T-helper 2 cell (primary cell): ENCODE data around the gene STK39.

Experiments used
- DNase-seq, 5 experiments: peaks; one replicate each; pipeline versions ENCODE4 v3.0.0 to v3.0.0-alpha.2; 2012 to 2022

The STK39 gene

GRCh38 chr2:167987026-167987425 is 260.4 kb downstream of the STK39 start:
- DNase-seq = no peak

GRCh38 chr2:167986223-167986622 is 261.2 kb downstream of the STK39 start:
- DNase-seq = no peak

DNA sequence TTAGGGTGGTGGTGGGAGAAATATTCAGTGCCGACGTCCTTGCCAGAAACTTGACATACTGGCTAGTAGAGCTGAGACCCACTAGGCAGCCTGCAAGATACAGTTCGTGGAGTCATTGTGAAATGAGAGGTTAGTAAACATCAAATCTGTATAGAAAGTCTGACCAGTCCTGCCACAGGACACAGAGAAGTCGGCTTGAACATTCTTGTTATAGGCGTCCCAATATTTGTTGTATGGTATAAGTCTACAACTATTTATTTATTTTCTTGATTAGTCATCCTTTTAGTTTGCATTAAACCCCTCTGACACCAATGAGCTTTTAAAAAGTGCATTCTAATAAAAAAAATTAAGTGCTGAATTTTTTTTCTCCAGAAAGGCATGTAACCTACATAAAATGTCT is 265.4 kb downstream of the STK39 start:
- no peak for DNase-seq

DNA sequence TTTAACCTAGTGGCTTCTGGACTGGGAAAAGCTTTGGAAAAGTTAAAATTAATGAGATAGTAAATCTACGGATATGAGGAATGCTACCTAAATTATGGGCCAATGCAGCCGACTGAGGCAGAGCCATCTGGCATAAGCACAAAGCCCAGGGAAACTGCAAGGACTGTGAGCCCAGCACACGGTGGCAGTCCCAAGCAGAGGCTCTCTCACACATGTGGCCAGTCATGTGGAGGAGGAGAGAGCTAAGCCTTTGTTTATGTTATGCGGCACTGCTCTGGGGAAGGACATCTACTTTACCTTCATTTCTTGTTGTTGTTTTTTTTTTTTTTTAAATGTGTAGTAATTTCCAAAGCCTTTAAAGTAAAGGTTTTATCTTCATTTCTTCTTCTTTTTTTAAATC is 267.0 kb downstream of the STK39 start:
- DNase-seq = no peak

DNA sequence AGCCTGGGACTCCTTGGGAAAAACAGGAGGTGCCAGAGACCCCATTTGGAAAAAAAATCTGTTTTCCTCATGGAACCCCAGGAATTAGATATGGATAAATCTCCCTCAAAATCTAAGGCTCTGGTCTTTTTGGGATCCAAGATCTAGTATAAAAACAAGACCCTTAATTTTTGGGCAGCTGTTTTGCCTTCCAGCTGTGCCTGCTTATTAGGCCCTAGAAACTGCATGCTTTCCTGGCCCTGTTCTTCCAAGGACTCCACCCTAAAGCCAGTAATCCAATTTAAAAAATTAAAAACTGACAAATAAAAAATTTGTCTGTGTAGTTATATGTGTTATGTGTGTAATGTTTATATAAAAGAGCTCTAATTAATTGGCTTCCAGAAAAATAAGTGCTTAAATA is 274.6 kb downstream of the STK39 start:
- DNase-seq = no peak

GRCh38 chr2:167972020-167972419 is 275.4 kb downstream of the STK39 start:
- DNase-seq = no peak

DNA sequence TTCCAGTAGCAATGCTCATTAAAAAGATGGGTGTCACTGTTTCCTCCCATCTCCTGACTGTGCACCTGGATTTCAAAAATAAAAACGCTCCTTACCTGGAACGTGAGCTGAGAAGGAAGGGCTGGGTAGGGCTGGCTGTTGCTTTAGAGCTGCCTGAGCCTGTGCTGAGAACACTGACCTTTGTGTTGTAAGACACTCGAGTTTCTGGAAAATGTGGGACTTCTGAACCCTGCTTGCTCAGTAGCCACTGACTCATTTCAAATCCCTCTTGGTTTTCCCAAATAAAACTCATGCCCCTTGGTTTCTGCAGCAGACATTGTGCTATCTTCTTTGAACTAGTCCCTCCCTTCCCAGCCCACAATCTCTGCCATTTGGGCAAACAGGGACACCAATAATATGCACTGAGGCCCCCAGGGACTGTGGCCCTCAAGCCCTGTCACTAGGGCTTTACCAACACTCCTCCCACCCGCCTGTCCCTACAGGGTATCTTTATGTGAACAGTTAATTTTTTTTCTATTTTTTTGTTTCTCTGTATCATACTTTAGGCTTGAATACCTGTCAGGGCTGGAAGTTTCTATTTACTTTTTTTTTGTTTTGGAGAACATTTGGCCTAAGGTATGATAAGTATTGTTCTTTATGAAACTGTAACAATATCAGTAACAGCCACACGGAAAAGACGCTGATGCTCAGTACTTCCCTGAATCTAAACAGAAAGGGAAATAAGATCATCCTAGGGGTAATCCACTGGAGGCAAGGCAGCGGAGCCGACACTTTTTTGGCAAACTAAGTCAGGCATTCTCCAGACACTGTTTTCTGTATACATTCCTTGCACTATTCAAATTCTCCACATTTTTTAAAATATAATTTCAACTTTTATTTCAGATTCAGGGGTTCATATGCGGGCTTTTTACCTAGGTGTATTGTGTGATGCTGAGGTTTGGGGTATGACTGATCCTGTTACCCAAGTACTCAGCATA is 280.2 kb downstream of the STK39 start:
- no peak for DNase-seq

DNA sequence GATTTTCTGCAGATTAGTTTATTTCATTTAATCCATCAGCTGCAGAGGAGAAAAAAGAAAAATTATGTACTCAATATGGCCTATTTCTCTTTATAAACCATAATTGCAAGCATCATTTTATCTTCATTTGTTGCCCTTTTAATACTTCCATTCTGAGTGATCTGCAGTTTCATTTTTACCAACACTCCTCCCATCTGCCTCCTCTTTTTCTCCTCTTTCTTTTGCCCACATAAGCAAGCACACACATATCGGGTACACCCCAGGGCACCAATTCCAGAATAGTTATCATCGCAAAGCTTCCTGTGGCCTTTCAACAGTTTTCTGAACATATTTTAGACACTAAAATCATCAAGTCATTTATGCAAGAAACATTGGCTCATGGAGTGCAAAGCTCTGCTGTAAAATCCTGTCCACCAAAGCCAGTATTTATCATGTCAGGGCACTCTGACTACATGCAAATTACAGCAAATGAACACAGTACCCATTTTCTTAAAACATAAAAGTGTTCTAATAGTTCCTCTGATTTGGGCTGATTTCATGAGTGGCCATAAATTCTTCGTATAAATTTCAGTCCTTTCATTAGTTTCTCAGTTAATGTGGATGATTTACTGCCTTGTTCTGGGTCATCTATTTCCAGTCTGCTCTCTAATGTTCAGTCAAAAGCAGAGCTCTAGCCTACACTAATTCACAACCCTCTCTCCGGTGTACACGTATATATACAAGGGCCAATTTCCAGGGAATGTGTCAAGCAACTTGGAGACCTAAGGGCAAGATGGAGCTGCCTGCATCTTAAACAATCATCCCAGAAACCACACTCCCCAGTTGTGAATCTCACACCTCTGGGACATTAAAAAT is 281.3 kb downstream of the STK39 start:
- DNase-seq = peak in 1 of 5 experiments; percentile 18

DNA sequence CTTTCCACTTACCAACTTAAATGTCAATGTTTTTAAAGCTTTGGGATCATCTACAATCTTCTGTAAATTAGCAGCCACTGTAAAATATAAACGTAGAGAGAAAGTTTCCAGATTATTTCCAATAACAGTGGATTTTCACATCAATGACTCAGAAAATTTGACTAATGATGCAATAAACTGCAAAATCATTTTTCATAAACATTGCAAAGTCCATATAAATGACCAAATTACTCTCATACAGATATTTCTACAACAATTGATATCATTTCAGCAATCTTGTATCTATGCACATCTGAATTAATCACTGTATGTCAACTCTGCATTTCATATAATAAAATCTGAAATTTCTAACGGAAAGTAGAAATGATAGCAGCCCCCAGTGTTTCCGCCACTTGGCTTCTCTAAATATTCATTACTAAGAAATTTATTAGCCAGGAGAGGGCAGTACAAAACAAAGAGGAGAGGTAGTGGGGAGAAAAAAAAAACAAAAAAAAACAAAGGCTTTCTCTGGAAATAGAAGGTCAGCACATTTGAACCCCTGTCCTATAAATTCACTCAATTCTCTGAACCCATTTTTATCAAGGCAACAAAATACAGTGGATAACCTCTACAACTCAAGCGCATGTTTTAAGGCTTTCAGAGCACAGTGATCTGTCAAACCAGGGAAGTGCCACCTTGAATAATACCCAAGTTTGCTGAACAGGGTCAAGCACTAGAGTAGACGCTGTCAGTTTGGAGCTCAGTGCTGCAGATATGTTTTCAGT is 282.6 kb downstream of the STK39 start:
- no peak for DNase-seq

DNA sequence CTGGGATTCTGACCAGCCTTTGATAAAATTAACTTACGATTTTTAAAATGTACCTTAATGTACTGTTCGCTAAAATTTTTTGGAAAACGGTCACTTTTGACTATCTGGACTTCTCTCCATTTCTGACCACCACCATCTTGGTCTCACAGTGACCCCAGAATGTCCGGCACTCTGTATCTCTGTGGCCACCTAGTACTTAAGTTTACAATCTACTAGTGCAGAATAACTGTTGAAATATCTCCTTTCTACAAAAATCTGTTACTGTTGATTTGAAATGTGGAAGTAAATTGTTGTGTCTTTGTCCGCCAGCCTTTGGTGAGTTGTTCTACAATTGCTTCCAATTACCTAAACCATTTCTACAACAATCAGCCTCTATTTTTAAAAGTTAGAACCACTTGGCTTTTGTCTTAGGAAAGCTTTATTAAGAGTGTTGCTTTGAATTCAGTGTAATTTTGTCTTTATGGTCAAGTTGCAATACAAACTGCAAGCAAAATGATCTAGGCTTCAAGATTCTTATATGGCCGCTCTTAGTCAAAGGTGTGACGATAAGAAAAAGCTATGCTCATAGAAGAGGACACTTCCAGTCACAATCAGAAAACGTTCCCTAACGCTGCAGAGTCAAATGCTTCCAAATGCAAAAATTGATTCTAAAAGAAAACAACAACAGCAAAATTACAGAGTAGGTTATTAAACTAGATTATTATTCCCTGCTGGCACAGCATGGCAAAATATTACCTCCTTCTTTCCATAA is 283.3 kb downstream of the STK39 start:
- no peak for DNase-seq

- DNase-seq = no peak
Measured at GRCh38 chr2:167962436-167963226, 284.8 kb downstream of the STK39 start.

DNA sequence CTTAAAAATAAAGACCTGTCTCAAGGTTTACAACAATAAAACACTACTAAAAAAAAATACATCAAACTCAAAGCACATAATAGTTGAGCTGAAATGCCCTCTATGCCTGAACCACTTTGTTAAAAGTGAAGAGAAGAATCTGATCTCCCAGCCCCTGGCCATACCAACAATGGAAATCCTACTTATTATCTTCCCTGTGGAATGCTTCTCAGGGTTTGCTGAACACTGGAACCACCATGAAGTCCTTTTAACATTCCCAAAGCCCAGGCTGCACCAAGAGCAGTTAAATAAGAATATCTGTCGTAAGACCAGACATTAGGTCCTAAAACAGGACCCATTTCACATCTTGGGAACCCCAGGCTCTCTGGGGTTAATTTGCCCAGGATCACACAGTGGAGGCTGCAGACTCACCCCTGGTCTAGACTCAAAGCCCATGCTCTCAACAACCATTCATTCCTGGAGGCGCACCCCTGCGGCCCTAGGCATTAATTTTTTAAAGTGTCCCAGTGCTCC is 285.8 kb downstream of the STK39 start:
- no peak for DNase-seq

GRCh38 chr2:167960089-167960747 is 287.2 kb downstream of the STK39 start:
- DNase-seq = no peak

GRCh38 chr2:167957662-167958061 is 289.7 kb downstream of the STK39 start:
- no peak for DNase-seq

DNA sequence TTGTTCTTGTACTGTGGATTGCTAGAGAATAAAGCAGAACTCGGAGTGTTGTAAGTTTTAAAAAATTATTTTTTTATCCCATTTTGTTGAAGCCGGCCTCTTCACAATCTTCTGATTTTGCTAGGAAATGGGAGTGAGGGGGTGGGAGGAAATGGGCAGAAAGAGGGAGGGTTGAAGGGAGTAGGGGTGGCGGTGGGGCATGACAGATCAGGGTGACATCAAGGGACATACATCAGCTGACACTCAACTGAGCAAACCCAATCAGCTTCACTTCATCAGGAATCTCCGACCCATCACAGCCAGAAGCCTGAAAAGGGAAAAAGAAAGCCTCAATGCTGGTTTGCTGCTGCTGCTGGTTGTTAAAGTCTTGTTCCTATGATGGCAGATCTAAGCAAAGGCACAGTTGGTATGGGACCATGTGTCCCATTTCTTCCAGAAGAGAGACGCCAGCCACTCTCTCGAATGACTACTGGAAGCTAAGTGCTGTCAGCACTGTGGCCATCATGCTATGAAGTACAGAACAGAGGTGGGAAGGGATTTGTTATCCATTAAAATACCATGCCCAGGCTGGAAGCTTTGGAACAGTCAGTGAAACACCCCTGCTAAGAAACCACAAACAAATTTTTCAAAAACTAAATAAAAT is 292.0 kb downstream of the STK39 start:
- DNase-seq = no peak

DNA sequence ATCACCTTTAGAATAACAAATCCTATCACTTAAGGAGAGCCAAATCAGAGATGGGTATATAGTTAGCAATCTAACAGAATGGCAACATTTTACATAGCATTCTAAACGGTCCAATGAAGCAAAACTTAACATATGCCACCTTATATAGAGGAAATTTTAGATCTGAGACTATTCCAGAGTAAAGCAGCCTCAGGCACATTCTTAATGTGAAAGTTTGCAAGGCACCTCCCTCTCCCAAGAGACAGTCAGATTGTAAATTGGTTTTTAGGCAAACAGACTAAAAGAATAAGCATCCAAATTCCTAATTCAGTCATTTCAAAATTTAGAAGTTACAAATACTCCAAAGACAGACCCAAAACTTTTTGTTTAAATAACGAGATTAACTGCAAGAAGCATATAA is 292.9 kb downstream of the STK39 start:
- DNase-seq = no peak

DNA sequence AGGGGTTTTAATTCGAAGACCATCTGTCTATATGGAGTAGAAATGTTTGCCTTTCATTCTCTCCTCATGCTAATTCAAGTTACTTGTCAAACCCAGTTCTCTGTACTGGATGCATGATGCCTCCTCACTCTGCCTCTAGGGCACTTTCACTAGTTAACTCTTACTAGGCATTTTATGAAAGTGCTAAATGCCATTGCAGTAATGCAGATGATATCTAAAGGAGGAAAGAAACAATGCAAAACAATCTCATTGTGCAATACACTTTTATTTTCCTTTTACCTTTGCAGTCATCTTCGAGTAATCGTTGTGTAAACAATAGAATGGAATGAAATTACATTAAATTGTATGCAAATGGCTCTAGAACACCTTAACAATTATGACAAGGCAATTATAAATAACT is 293.6 kb downstream of the STK39 start:
- no peak for DNase-seq

DNA sequence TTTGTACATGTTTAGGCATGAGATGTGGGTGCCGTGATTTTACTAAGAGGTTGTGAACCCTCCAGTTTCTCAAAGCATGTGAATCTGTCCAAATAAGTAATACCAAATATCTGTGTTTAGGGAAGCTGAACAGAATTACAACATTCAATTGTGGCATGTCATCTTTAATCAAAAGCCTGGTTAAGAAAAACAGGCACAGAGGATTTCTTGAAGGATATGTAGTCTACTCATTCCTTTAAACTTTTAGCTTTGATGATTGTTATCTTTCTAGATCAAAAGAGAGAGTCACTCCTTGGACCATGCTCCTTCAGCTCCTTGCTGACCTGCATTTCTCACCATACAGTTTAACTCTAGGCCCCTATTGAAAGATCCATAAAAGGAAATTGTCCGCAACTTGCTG is 296.8 kb downstream of the STK39 start:
- no peak for DNase-seq

GRCh38 chr2:167946441-167946841 is 301.0 kb downstream of the STK39 start:
- no peak for DNase-seq
